Activated B cell treated with CpG ODN at 0.5 μM for 24 hours (primary cell): ENCODE results near the gene SLC13A3. TPM values are rescaled to one million over a fixed set of nuclear protein-coding genes. Genes with fewer than 3 reads are reported as not detected.

Experiments used
- ATAC-seq: fragments of 200-7000 bp; cut with Tn5 transposase; one replicate; pipeline ENCODE4 v1.10.0; 2021; ENCODE audit warnings: low read depth, mild to moderate bottlenecking, moderate library complexity
- CTCF ChIA-PET: fragments of 350-600 bp; sonication (Branson Sonifier 250); formaldehyde crosslinking; loops from one replicate; lab custom pipeline; 2021; ENCODE audit warnings: antibody characterized with exemption; lab: Charles Lee
- POLR2A ChIA-PET: fragments of 350-600 bp; sonication (Branson Sonifier 250); formaldehyde crosslinking; loops from one replicate; lab custom pipeline; 2021; ENCODE audit warnings: antibody characterized with exemption; lab: Charles Lee
- DNase-seq: peaks from one replicate; pipeline ENCODE4 v3.0.0; 2022
- H3K27ac Mint-ChIP-seq: one replicate; pipeline ENCODE4 v1.8.0; 2020; ENCODE audit warnings: mixed read lengths
- H3K27me3 Mint-ChIP-seq: one replicate; pipeline ENCODE4 v1.8.0; 2021; ENCODE audit warnings: mixed read lengths
- H3K36me3 Mint-ChIP-seq: one replicate; pipeline ENCODE4 v1.8.0; 2021; ENCODE audit warnings: low read depth, mixed read lengths
- H3K4me1 Mint-ChIP-seq: one replicate; pipeline ENCODE4 v1.8.0; 2021; ENCODE audit warnings: mixed read lengths
- H3K4me3 Mint-ChIP-seq: one replicate; pipeline ENCODE4 v1.8.0; 2020; ENCODE audit warnings: mild to moderate bottlenecking, mixed read lengths
- H3K9me3 Mint-ChIP-seq: one replicate; pipeline ENCODE4 v1.8.0; 2020; ENCODE audit warnings: mixed read lengths
- intact Hi-C: fragments of 100-400 bp; cut with micrococcal nuclease; formaldehyde crosslinking; loops from one replicate; pipeline ENCODE4 v1.15.1; 2024
- total RNA-seq: library from RNA; stranded (reverse); gene quantifications from 2 replicates; pipeline ENCODE4 v1.2.3, GENCODE V29; 2022
- TF ChIP-seq, protein P1 (sequence below): fragments of 200-600 bp; IDR thresholded peaks from one replicate; pipeline ENCODE4 v1.8.0; 2022; ENCODE audit warnings: antibody characterized with exemption, mild to moderate bottlenecking

The SLC13A3 gene
- total RNA-seq, 1 donor from 2014 or later: 0.47 TPM

- CTCF ChIA-PET: no interaction called here
- ATAC-seq (no peak), DNase-seq (no peak)
- no peaks in the 10 kb centered on the region for H3K36me3 Mint-ChIP-seq
- peaks cover 30% of the 10 kb centered on the region for H3K27me3 Mint-ChIP-seq
- intact Hi-C loops: no loop called here
- no peak overlapping the region for H3K27ac Mint-ChIP-seq
- POLR2A ChIA-PET: no interaction called here
- no peaks in the 10 kb centered on the region for H3K9me3 Mint-ChIP-seq
- H3K4me1 Mint-ChIP-seq: peaks cover 10% of the 10 kb centered on the region
- no peak overlapping the region for H3K4me3 Mint-ChIP-seq
- TF ChIP-seq, protein P1, sequence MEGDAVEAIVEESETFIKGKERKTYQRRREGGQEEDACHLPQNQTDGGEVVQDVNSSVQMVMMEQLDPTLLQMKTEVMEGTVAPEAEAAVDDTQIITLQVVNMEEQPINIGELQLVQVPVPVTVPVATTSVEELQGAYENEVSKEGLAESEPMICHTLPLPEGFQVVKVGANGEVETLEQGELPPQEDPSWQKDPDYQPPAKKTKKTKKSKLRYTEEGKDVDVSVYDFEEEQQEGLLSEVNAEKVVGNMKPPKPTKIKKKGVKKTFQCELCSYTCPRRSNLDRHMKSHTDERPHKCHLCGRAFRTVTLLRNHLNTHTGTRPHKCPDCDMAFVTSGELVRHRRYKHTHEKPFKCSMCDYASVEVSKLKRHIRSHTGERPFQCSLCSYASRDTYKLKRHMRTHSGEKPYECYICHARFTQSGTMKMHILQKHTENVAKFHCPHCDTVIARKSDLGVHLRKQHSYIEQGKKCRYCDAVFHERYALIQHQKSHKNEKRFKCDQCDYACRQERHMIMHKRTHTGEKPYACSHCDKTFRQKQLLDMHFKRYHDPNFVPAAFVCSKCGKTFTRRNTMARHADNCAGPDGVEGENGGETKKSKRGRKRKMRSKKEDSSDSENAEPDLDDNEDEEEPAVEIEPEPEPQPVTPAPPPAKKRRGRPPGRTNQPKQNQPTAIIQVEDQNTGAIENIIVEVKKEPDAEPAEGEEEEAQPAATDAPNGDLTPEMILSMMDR: no peak
Measured at GRCh38 chr20:46509523-46509922, 141.7 kb downstream of the SLC13A3 start.

Other genes starting within 250 kb of the SLC13A3 start
- gene ELMO2, start 244.8 kb downstream of the SLC13A3 start, total RNA-seq: 39.0 and 45.6 TPM in 2 replicates
- gene ZNF334, start 137.9 kb downstream of the SLC13A3 start, total RNA-seq: 0.27 and 0.39 TPM in 2 replicates
- not detected in 2 replicates for gene OCSTAMP, start 100.8 kb downstream of the SLC13A3 start, total RNA-seq
- 18.6 and 18.8 TPM in 2 replicates for gene TP53RK, start 38.0 kb upstream of the SLC13A3 start, total RNA-seq
- not detected in 2 replicates for gene SLC2A10, start 58.2 kb upstream of the SLC13A3 start, total RNA-seq
- gene EYA2, start 243.4 kb upstream of the SLC13A3 start, total RNA-seq: 0.62 and 0.71 TPM in 2 replicates